ENCODE measurements around the gene METTL26.

The METTL26 gene

GRCh38 chr16:667780-668518, 31.8 kb upstream of the METTL26 start, which contains the start of gene RHOT2:
RHOT2 (plus strand) TSS chr16:668132; CDS start chr16:668200, 68 bp downstream.
- TF ChIP-seq CTCF (IDR thresholded peaks at IDR 0.05; ENCODE audit: low read length) (peak; percentile 92), EZH2phosphoT487 (IDR thresholded peaks at IDR 0.05; ENCODE audit: low read length) (no peak)
- no peaks in the 10 kb centered on the region for H4K20me1 ChIP-seq (ENCODE audit: insufficient read depth, low read length)
- H3K9me2 ChIP-seq (replicated peaks; ENCODE audit: insufficient read depth, low read length) = no peaks in the 10 kb centered on the region
- peaks cover 24% of the 10 kb centered on the region for H3K79me2 ChIP-seq (ENCODE audit: low read length)
- H3K9ac ChIP-seq (ENCODE audit: low read length) = peak within 1 kb of the TSS; percentile 95
- peak within 1 kb of the TSS; percentile 93 for H3K4me3 ChIP-seq (ENCODE audit: low read length)
- H3K36me3 ChIP-seq (replicated peaks; ENCODE audit: insufficient read depth, low read length) = no peaks in the 10 kb centered on the region; the same call in 1 of the 2 replicates
- peak within 1 kb of the TSS; percentile 87 for H3K4me2 ChIP-seq (ENCODE audit: low read depth, low read length)
- no peaks in the 10 kb centered on the region for H3F3A ChIP-seq (ENCODE audit: insufficient read depth, low read length)
- peak within 1 kb of the TSS; percentile 63 for H2AFZ ChIP-seq (ENCODE audit: low read length)
- H3K4me1 ChIP-seq (ENCODE audit: low read length) = peaks cover 11% of the 10 kb centered on the region; the same call in 1 of the 2 replicates
- no peaks in the 10 kb centered on the region for H3K9me3 ChIP-seq (replicated peaks; ENCODE audit: insufficient read depth, low read length)
- H3K27me3 ChIP-seq (replicated peaks; ENCODE audit: insufficient read depth, low read length) = no peaks in the 10 kb centered on the region
- H3K27ac ChIP-seq (ENCODE audit: low read length) = peak within 1 kb of the TSS; percentile 2; the same call in 1 of the 2 replicates
- DNase-seq = peak; percentile 95

GRCh38 chr16:667113-667779, 31.1 kb upstream of the METTL26 start:
- Histone ChIP-seq H3K4me1 (ENCODE audit: low read length) (peaks cover 11% of the 10 kb centered on the region; the same call in 1 of the 2 replicates), H3K36me3 (replicated peaks; ENCODE audit: insufficient read depth, low read length) (no peaks in the 10 kb centered on the region; the same call in 1 of the 2 replicates), H3K9ac (ENCODE audit: low read length) (peak overlapping the region; percentile 12; the same call in 1 of the 2 replicates), H4K20me1 (ENCODE audit: insufficient read depth, low read length) (no peaks in the 10 kb centered on the region), H3F3A (ENCODE audit: insufficient read depth, low read length) (no peaks in the 10 kb centered on the region), H3K27ac (ENCODE audit: low read length) (peak overlapping the region; percentile 2; the same call in 1 of the 2 replicates), H3K79me2 (ENCODE audit: low read length) (peaks cover 24% of the 10 kb centered on the region), H3K9me2 (replicated peaks; ENCODE audit: insufficient read depth, low read length) (no peaks in the 10 kb centered on the region), H3K9me3 (replicated peaks; ENCODE audit: insufficient read depth, low read length) (no peaks in the 10 kb centered on the region), H3K27me3 (replicated peaks; ENCODE audit: insufficient read depth, low read length) (no peaks in the 10 kb centered on the region), H2AFZ (ENCODE audit: low read length) (peak overlapping the region; percentile 46), H3K4me3 (ENCODE audit: low read length) (no peak overlapping the region), H3K4me2 (ENCODE audit: low read depth, low read length) (peak overlapping the region; percentile 29; the same call in 1 of the 2 replicates)
- no peak for DNase-seq
- TF ChIP-seq CTCF (IDR thresholded peaks at IDR 0.05; ENCODE audit: low read length) = no peak
- no peak for TF ChIP-seq EZH2phosphoT487 (IDR thresholded peaks at IDR 0.05; ENCODE audit: low read length)
- no peak for TF ChIP-seq EZH2 (optimal IDR thresholded peaks at IDR 0.05; ENCODE audit: low read depth, low read length)

GRCh38 chr16:666572-666971, 30.5 kb upstream of the METTL26 start:
- DNase-seq = no peak
- Histone ChIP-seq H3K9me3 (replicated peaks; ENCODE audit: insufficient read depth, low read length) (no peaks in the 10 kb centered on the region), H3F3A (ENCODE audit: insufficient read depth, low read length) (no peaks in the 10 kb centered on the region), H3K79me2 (ENCODE audit: low read length) (peaks cover 24% of the 10 kb centered on the region), H2AFZ (ENCODE audit: low read length) (no peak overlapping the region), H3K27me3 (replicated peaks; ENCODE audit: insufficient read depth, low read length) (no peaks in the 10 kb centered on the region), H4K20me1 (ENCODE audit: insufficient read depth, low read length) (no peaks in the 10 kb centered on the region), H3K9me2 (replicated peaks; ENCODE audit: insufficient read depth, low read length) (no peaks in the 10 kb centered on the region), H3K4me1 (ENCODE audit: low read length) (peaks cover 11% of the 10 kb centered on the region; the same call in 1 of the 2 replicates), H3K4me3 (ENCODE audit: low read length) (no peak overlapping the region), H3K9ac (ENCODE audit: low read length) (no peak overlapping the region), H3K36me3 (replicated peaks; ENCODE audit: insufficient read depth, low read length) (no peaks in the 10 kb centered on the region), H3K4me2 (ENCODE audit: low read depth, low read length) (no peak overlapping the region), H3K27ac (ENCODE audit: low read length) (no peak overlapping the region)
- TF ChIP-seq CTCF (IDR thresholded peaks at IDR 0.05; ENCODE audit: low read length) = no peak
- TF ChIP-seq EZH2phosphoT487 (IDR thresholded peaks at IDR 0.05; ENCODE audit: low read length) = no peak
- no peak for TF ChIP-seq EZH2 (optimal IDR thresholded peaks at IDR 0.05; ENCODE audit: low read depth, low read length)

Measured in MM.1S (cell line).